SK-N-MC (cell line): ENCODE measurements around the gene DPAGT1.

Experiments used
- DNase-seq: peaks from one replicate; pipeline ENCODE4 v3.0.0-alpha.2; 2011; ENCODE audit warnings: low read depth, low spot score
- H3K27ac ChIP-seq: fragments of 200-600 bp; sonication (generic); 2 replicates; pipeline ENCODE4 v1.5.1; 2016; ENCODE audit warnings: mixed run types
- H3K36me3 ChIP-seq: fragments of 200-600 bp; sonication (generic); 2 replicates; pipeline ENCODE4 v1.6.1; 2017; ENCODE audit warnings: antibody characterized with exemption, low read length, mixed read lengths; ENCODE audit not compliant: insufficient read depth
- H3K4me3 ChIP-seq: fragments of 200-600 bp; sonication (generic); 2 replicates; pipeline ENCODE4 v1.5.1; 2016
- H3K9ac ChIP-seq: fragments of 200-600 bp; sonication (generic); 2 replicates; pipeline ENCODE4 v1.8.0; 2017; ENCODE audit warnings: mixed run types, mixed read lengths; ENCODE audit not compliant: insufficient read length
- H3K9me3 ChIP-seq: fragments of 200-600 bp; sonication (generic); 2 replicates; pipeline ENCODE4 v1.6.1; 2017; ENCODE audit warnings: low read depth, mild to moderate bottlenecking, antibody characterized with exemption, low read length, moderate library complexity, mixed read lengths
- EZH2 ChIP-seq: fragments of 200-600 bp; sonication (generic); IDR thresholded peaks from one replicate; pipeline ENCODE4 v1.6.1; 2017; ENCODE audit warnings: antibody characterized with exemption
- FOXP2 ChIP-seq: optimal IDR thresholded peaks from 2 replicates; pipeline ENCODE3; 2011; ENCODE audit warnings: mild to moderate bottlenecking, moderate library complexity; ENCODE audit not compliant: insufficient read depth; ENCODE audit errors: extremely low read length, control extremely low read depth
- POLR2AphosphoS5 ChIP-seq: IDR thresholded peaks from 2 replicates; pipeline ENCODE4 v1.6.1; 2012; ENCODE audit warnings: mild to moderate bottlenecking, low read depth, low read length, borderline replicate concordance

Gene DPAGT1

DNA sequence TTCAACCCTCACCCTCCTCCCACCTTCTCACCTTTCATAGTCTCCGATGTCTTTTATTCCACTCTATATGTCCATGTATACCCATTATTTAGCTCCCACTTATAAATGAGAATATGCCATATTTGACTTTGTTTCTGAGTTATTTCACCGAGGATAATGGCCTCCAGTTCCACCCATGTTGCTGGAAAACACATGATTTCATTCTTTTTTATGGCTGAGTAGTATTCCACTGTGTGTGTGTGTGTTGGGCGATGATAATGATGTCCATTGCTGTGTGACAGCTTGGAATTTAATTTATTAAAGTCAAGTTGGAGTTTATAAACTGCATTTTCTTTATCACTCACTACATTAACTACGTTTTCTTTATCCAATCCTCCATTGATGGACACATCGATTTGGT, 16.6 kb upstream of the DPAGT1 start:
- Histone ChIP-seq H3K4me3 (no peak overlapping the region), H3K9me3 (no peaks in the 10 kb centered on the region), H3K27ac (no peak overlapping the region), H3K9ac (no peak overlapping the region), H3K36me3 (peaks cover 16% of the 10 kb centered on the region; the same call in 1 of the 2 replicates)
- TF ChIP-seq EZH2 = no peak
- no peak for TF ChIP-seq FOXP2
- no peak for TF ChIP-seq POLR2AphosphoS5
- DNase-seq = no peak

DNA sequence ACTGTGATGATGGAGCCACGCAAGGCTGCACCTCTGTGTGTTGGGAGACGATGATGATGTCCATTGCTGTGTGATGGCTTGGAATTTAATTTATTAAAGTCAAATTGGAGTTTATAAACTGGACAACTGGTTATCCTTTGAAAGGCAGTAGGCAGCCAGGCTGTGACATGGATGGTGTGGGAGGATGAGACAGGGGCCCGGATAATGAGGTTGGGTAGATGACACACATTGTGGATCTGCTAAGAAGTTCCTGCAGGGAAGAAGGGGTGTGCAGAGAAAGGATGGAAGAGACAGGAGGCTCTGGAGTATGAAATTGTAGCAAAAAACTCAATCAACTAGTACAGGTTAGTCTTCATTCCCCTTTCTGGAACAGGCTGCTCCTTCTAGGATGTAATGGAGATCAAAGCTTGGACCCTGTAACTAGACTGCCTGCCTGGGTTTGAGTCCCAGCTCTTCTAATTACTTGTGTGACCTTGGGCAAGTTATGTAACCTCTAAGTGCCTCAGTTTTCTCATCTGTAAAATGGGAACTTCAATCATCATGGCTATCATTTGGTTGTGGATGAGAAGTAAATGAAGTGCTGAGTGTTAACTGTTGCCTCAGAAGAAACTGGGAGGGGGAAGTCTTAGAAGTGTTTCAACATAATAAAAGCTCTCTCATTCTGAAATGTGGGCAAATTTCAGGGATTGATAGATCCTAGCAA, 15.5 kb upstream of the DPAGT1 start:
- no peak overlapping the region for H3K27ac ChIP-seq
- H3K36me3 ChIP-seq = peaks cover 18% of the 10 kb centered on the region; the same call in 1 of the 2 replicates
- no peak for TF ChIP-seq EZH2
- TF ChIP-seq POLR2AphosphoS5 = no peak
- no peak for TF ChIP-seq FOXP2
- no peak for DNase-seq
- no peak overlapping the region for H3K4me3 ChIP-seq
- no peak overlapping the region for H3K9ac ChIP-seq
- no peaks in the 10 kb centered on the region for H3K9me3 ChIP-seq

DNA sequence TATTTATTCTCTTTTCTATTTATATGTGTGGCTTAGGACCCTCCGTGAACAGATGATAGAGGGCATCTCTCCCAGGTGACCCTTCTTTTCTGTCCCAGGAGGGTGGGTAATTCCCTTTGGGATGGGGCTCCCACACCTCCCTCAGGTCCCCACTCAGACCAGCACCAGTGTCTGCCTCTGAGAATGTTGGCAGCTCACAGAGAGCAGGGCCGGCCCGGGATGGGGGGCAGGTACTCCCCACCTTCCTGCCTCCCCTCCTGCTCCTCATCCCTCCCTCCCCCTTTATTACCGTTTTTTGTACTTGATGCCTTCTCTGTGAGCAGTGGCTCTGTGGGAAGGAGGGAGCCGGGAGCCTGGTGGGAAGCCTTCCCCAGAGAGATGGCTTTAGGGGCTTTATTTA, 14.9 kb upstream of the DPAGT1 start:
- no peak for TF ChIP-seq EZH2
- TF ChIP-seq POLR2AphosphoS5 = no peak
- no peak for TF ChIP-seq FOXP2
- Histone ChIP-seq H3K4me3 (no peak overlapping the region), H3K9me3 (no peaks in the 10 kb centered on the region), H3K36me3 (peaks cover 24% of the 10 kb centered on the region), H3K9ac (no peak overlapping the region), H3K27ac (no peak overlapping the region)
- no peak for DNase-seq

DNA sequence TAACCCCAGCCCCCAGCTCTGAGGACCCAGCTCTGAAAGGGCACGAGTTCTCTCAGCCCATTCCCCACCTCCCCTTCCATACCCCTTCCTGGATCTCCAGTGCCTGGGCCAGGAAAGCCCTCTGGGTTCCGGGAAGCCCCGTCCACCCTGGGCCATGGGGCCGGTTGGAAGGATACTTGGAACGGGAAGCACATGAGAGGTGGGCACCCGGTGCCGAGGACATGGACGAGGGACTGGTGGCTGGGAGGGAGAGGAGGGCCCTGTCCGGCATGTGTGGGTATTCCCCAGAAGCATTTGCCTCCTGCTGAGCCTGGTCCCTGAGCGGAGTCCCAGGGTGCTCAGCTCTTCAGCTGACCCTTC, 14.6 kb upstream of the DPAGT1 start:
- no peak overlapping the region for H3K9ac ChIP-seq
- DNase-seq = no peak
- no peak overlapping the region for H3K4me3 ChIP-seq
- no peak overlapping the region for H3K27ac ChIP-seq
- H3K9me3 ChIP-seq = no peaks in the 10 kb centered on the region
- TF ChIP-seq POLR2AphosphoS5 (no peak), EZH2 (no peak), FOXP2 (no peak)
- peaks cover 28% of the 10 kb centered on the region for H3K36me3 ChIP-seq

DNA sequence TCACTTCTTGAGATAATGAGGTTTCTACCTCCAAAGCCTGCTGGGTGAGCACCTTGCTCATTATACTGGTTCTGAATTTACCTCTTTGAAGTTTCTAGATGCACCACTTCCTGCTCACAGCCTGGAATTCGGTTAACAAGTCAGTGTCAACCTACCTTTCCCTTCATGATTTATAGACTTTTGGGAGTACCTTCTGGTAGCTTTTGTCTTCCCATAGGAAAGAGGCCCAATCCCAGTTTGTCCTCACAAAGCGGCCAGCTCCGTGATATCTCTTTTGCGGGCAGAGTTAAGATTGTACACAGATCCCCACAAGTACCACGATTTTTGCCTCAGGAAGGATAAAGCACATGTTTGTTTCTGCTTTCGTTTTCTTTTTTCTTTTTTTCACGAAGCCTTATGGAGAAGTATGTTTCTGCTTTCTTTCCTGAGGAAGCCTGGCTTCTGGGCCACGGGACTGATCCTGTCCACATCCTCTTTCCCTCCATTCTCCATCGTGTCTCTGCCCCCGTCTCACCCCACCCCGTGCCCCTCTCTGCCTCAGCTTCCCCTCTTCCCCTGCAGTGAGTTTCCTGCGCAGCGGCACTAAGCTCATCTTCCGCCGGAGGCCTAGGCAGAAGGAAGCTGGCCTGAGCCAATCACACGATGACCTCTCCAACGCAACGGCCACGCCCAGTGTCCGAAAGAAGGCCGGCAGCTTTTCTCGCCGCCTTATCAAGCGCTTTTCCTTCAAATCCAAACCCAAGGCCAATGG, 14.0 kb upstream of the DPAGT1 start:
- Histone ChIP-seq H3K4me3 (no peak overlapping the region), H3K36me3 (peaks cover 32% of the 10 kb centered on the region), H3K27ac (no peak overlapping the region), H3K9me3 (no peaks in the 10 kb centered on the region), H3K9ac (no peak overlapping the region)
- TF ChIP-seq POLR2AphosphoS5 (no peak), EZH2 (no peak), FOXP2 (no peak)
- no peak for DNase-seq

DNA sequence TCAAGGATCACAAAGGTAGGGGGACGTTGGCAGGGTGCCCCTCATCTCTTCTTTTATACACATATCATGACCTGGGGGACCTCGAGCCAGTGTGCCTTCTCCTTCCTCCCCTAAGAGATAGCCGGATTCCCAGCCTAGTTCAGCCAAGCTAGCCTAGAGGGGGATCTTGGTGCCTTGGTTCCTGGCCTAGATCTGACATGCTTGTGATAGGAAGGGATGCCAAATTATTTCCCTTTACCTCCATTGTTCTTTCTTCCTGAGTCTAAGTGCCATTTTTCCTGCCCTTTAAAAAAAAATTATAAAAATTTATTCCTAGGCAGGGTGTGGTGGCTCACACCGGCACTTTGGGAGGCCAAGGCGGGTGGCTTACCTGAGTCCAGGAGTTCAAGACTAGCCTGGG, 12.7 kb upstream of the DPAGT1 start:
- H3K4me3 ChIP-seq = no peak overlapping the region
- H3K9me3 ChIP-seq = no peaks in the 10 kb centered on the region
- H3K9ac ChIP-seq = no peak overlapping the region
- peaks cover 32% of the 10 kb centered on the region for H3K36me3 ChIP-seq
- H3K27ac ChIP-seq = no peak overlapping the region
- TF ChIP-seq EZH2 (no peak), POLR2AphosphoS5 (no peak), FOXP2 (no peak)
- no peak for DNase-seq

DNA sequence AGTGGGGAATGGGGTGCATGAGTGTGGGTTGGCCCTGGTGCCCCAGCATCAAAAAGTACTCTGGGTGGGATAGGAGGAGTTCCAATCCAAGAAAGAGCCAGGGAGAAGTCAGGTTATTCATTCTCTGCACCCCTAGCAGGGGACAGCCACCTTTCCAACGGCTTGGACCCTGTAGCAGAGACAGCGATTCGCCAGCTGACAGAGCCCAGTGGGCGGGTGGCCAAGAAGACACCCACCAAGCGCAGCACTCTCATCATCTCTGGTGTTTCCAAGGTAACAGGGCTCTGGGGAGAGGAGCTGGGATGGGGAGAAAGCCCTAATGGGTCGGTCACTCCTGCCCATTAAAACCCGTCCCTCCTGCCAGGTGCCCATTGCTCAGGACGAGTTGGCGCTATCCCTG, 12.1 kb upstream of the DPAGT1 start:
- no peak overlapping the region for H3K4me3 ChIP-seq
- TF ChIP-seq FOXP2 (no peak), POLR2AphosphoS5 (no peak), EZH2 (no peak)
- no peaks in the 10 kb centered on the region for H3K9me3 ChIP-seq
- no peak overlapping the region for H3K9ac ChIP-seq
- H3K27ac ChIP-seq = no peak overlapping the region
- H3K36me3 ChIP-seq = peaks cover 32% of the 10 kb centered on the region
- DNase-seq = no peak

DNA sequence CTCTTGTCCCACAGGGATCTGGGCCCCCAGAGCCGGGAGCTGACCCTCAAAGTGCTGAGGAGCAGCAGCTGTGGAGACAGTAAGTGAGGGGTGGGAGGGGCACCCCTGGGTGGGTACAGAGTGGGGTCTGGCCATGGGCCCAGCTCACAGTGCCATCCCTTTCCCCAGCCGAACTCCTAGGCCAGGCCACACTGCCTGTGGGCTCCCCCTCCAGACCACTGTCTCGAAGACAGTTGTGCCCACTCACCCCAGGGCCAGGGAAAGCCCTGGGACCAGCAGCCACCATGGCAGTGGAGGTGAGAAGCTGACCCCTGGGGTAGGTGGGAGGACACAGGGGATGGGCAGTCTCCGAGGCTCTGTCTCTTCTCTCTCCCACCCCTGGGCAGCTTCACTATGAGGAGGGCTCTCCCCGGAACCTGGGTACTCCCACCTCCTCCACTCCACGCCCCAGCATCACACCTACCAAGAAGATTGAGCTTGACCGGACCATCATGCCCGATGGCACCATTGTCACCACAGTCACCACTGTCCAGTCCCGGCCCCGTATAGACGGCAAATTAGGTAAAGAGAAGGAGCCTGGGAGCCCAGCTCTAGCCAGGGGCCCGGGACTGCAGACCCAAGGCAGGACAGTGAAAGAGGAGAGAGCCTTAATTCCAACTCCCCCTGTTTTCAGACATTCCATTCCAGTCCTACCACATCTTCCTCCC, 10.8 kb upstream of the DPAGT1 start:
- no peak overlapping the region for H3K4me3 ChIP-seq
- no peak overlapping the region for H3K27ac ChIP-seq
- no peak for DNase-seq
- H3K36me3 ChIP-seq = peaks cover 28% of the 10 kb centered on the region
- no peak for TF ChIP-seq EZH2
- no peak for TF ChIP-seq POLR2AphosphoS5
- TF ChIP-seq FOXP2 = no peak
- H3K9ac ChIP-seq = no peak overlapping the region
- H3K9me3 ChIP-seq = no peaks in the 10 kb centered on the region
